ENCODE measurements around the gene ZSCAN18. TPM values are rescaled to one million over a fixed set of nuclear protein-coding genes. Genes with fewer than 3 reads are reported as not detected.

The ZSCAN18 gene
- total RNA-seq, 1 experiment from 2014 or later, result 8.0 TPM

GRCh38 chr19:58044886-58045285 is 53.1 kb downstream of the ZSCAN18 start:
- no peak for DNase-seq (ENCODE audit: low read depth)

- no peak for DNase-seq (ENCODE audit: low read depth)
These were observed 53.6 kb downstream of the ZSCAN18 start for GRCh38 chr19:58044391-58044790.

- no peak for DNase-seq (ENCODE audit: low read depth)
These were observed 55.3 kb downstream of the ZSCAN18 start for GRCh38 chr19:58042495-58043340.

- no peak for DNase-seq (ENCODE audit: low read depth)
These were observed 57.1 kb downstream of the ZSCAN18 start for GRCh38 chr19:58040751-58041525.

- DNase-seq (ENCODE audit: low read depth), result no peak
These were observed 59.3 kb downstream of the ZSCAN18 start for GRCh38 chr19:58038688-58039204.

- DNase-seq (ENCODE audit: low read depth), result no peak
These were observed 59.9 kb downstream of the ZSCAN18 start for GRCh38 chr19:58037927-58038687.

GRCh38 chr19:58035863-58036262 is 62.2 kb downstream of the ZSCAN18 start:
- no peak for DNase-seq (ENCODE audit: low read depth)

GRCh38 chr19:58034477-58034793 is 63.6 kb downstream of the ZSCAN18 start:
- DNase-seq (ENCODE audit: low read depth), result no peak

Other genes with a start within 250 kb of the ZSCAN18 start
- gene ZNF587, start 248.4 kb downstream of the ZSCAN18 start, total RNA-seq (2014; rRNA removed; shearing (Covaris generic)), result 11.2 and 20.4 TPM in 2 replicates
- gene ZNF814, start 209.2 kb downstream of the ZSCAN18 start, total RNA-seq (2014; rRNA removed; shearing (Covaris generic)), result 3.5 and 5.4 TPM in 2 replicates
- 5.9 and 7.4 TPM in 2 replicates for gene ZNF417, start 181.6 kb downstream of the ZSCAN18 start, total RNA-seq (2014; rRNA removed; shearing (Covaris generic))
- 2.5 and 6.2 TPM in 2 replicates for gene ZNF418, start 162.8 kb downstream of the ZSCAN18 start, total RNA-seq (2014; rRNA removed; shearing (Covaris generic))
- gene ZNF256, start 150.5 kb downstream of the ZSCAN18 start, total RNA-seq (2014; rRNA removed; shearing (Covaris generic)), result 2.9 and 4.4 TPM in 2 replicates
- 0.11 TPM in 1 of 2 replicates, not detected in the other for gene C19orf18, start 123.7 kb downstream of the ZSCAN18 start, total RNA-seq (2014; rRNA removed; shearing (Covaris generic))
- 13.5 and 15.7 TPM in 2 replicates for gene ZNF606, start 95.4 kb downstream of the ZSCAN18 start, total RNA-seq (2014; rRNA removed; shearing (Covaris generic))
- not detected in 2 replicates for gene ZSCAN1, start 64.2 kb downstream of the ZSCAN18 start, total RNA-seq (2014; rRNA removed; shearing (Covaris generic))
- 0.40 and 0.86 TPM in 2 replicates for gene ZNF135, start 38.9 kb downstream of the ZSCAN18 start, total RNA-seq (2014; rRNA removed; shearing (Covaris generic))
- 1.3 and 1.8 TPM in 2 replicates for gene ZNF329, start 52.6 kb upstream of the ZSCAN18 start, total RNA-seq (2014; rRNA removed; shearing (Covaris generic))
- 23.9 and 30.7 TPM in 2 replicates for gene ZNF274, start 84.8 kb upstream of the ZSCAN18 start, total RNA-seq (2014; rRNA removed; shearing (Covaris generic))
- gene ZNF544, start 130.7 kb upstream of the ZSCAN18 start, total RNA-seq (2014; rRNA removed; shearing (Covaris generic)), result 71.7 and 90.7 TPM in 2 replicates
- 3.1 and 3.5 TPM in 2 replicates for gene ZNF8, start 180.7 kb upstream of the ZSCAN18 start, total RNA-seq (2014; rRNA removed; shearing (Covaris generic))
- 125 and 149 TPM in 2 replicates for gene ERVK3-1, start 207.1 kb upstream of the ZSCAN18 start, total RNA-seq (2014; rRNA removed; shearing (Covaris generic))
- 2.1 TPM in 2 replicates for gene ZSCAN22, start 228.8 kb upstream of the ZSCAN18 start, total RNA-seq (2014; rRNA removed; shearing (Covaris generic))

Data from Daoy (cell line).